A375 (cell line): ENCODE measurements around the gene PGPEP1. TPM values are rescaled to one million over a fixed set of nuclear protein-coding genes. Genes with fewer than 3 reads are reported as not detected.

ENCODE experiments used
- small RNA-seq: library from RNA; depleted of rRNA; stranded (forward); fragments of <200 nt; gene quantifications from one replicate; pipeline ENCODE3, GENCODE V24; 2014
- total RNA-seq: library from RNA; depleted of rRNA; stranded (reverse); fragments of >200 nt; shearing (Covaris generic); gene quantifications from 2 replicates; pipeline ENCODE4 v1.2.3, GENCODE V29; 2014; rRNA removed

Gene PGPEP1, protein sequence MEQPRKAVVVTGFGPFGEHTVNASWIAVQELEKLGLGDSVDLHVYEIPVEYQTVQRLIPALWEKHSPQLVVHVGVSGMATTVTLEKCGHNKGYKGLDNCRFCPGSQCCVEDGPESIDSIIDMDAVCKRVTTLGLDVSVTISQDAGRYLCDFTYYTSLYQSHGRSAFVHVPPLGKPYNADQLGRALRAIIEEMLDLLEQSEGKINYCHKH
- total RNA-seq = 14.8 and 15.8 TPM in 2 replicates

DNA sequence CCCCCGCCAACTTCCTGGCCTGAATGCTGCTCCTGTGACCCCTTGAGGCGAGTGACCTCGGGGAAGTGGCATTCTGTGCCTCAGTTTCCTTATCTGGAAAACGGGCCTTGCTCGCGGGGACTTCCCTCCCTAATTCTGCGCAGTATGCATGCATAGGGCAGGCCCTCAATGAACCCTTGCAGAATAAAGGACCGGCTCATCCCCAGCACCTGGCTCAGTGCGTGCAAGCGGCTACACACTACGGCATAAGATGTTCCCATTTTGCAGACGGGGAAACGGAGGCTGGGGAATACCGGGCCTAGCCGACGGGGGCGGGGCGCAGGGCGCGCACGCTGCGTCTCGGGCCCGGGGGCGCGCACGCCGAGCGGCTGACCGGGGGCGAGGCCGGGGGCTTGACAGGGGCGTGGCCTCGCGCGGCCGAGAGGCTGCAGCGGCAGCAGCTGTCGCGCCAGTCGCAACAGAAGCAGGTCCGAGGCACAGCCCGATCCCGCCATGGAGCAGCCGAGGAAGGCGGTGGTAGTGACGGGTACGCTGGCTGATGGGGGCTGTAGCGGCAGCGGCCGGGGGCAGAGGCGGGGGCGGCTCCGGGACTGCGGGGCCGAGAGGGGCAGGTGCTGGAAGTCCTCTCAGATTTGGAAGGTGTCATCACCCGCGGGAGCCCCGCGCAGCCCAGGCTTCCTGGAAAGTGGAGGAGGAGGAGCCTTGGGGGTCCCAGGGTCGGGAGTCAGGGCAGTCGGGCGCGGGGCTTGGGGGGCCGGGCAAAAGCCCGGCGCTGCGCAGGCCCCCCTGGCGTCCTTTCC is at the start of gene PGPEP1:
TSS of gene PGPEP1 (plus strand) at position 409 of the 800 bp plus-strand sequence. CDS start at position 493, 84 bp downstream.

DNA sequence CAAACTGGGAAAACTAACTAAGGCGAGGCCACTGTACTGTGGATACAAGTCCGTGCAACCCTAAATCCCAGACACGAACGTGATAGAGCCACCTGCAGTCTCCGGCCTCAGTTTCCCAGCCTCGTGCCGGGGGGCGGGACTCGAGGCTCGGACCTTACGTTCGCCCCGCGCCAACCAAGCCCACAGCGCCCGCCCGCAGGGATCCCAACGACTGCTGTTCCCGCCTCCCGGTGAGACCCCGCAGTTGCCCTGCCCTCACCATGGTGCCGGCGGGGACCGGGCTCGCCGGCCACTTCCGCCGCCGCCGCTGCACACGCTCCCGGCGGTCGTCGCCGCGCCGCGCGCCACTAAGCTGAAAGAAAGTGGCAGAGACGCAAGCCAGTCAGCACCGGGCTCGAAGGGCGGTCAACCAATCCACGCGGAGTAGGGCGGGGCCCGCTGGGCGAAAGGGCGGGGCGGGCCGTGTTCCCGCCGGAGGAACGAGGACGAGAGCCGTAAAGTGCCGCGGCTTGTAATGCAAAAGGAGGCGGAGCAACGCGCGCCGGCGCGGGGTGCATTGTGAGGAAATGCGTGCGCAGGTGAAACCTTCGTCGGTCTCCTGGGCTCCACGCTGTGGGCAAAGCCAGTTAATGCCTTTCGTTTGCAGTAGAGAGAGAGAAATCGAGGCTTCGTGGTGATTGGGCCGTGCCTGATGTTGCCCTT is 17.5 kb upstream of the PGPEP1 start, which contains the start of gene LSM4:
TSS of gene LSM4 (minus strand) at position 318 of the 702 bp plus-strand sequence. CDS start at position 262, 56 bp downstream.

DNA sequence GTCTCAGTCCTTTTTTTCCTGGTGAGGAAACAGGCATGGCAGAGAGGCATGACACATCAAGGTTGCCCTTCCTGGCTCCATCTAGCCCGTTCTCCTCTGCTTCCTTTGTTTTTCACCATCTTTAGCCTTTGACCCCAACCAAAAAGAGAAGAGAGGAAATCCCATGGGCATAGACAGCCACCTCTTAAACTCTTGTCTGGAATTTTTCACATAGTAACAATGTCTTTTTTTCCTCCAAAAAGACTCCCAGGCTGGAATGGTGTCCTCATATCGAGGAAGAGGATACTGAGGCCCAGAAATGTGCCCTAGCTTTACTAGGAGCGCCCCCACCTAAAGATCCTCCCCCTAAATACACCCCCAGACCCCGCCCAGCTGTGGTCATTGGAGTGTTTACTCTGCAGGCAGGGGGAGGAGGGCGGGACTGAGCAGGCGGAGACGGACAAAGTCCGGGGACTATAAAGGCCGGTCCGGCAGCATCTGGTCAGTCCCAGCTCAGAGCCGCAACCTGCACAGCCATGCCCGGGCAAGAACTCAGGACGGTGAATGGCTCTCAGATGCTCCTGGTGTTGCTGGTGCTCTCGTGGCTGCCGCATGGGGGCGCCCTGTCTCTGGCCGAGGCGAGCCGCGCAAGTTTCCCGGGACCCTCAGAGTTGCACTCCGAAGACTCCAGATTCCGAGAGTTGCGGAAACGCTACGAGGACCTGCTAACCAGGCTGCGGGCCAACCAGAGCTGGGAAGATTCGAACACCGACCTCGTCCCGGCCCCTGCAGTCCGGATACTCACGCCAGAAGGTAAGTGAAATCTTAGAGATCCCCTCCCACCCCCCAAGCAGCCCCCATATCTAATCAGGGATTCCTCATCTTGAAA is 45.5 kb downstream of the PGPEP1 start, which contains the start of gene GDF15:
TSS of gene GDF15 (plus strand) at position 484 of the 868 bp plus-strand sequence. CDS start at position 516, 32 bp downstream.

DNA sequence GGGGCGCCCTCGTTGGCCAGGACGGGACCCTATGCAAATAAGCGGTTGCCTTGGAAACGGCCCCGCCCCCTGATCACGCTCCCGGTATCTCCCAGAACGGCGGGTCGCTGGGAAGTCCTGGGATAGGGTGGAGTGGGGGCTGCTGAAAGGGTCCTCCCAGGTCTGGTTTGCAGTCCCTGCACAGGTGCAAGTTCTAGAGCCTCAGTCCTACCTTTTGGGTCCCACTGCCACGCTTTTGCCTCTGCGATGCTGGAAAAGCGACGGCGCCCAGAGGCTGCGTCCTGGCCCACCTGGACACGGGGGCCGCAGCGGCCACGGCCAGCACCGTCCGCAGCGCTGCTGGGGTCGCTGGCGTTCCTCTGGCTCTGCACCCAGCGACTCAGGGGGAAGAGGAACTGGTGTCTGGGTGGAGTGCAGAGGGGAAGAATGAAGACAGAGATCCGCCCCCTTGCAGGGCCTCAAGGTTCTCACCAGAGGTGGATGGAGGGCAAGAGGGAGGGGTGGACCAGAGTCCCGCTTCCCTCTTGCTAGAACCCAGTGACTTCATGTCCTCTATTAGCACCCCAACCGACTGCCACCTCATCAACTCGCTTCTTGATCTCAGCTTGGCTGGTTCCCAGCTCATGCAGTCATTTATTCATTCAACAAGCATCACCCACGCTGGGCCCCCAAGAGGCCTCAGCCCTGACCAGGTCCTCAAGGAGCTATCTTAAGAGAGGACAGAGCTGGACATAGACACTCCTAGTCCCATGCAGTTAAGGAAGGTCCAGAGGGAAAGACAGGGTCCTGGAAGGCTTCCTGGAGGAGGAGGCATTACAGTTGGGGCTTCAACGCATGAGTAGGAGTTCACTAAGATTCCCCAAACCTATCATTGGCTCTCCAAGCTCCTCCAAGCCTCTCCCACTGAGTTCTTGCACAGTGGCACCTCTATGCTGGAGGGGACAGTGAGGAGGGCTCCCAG is 57.1 kb downstream of the PGPEP1 start, which contains the start of gene LRRC25:
TSS of gene LRRC25 (minus strand) at position 381 of the 961 bp plus-strand sequence. CDS start 659 bp downstream, outside the sequence.

DNA sequence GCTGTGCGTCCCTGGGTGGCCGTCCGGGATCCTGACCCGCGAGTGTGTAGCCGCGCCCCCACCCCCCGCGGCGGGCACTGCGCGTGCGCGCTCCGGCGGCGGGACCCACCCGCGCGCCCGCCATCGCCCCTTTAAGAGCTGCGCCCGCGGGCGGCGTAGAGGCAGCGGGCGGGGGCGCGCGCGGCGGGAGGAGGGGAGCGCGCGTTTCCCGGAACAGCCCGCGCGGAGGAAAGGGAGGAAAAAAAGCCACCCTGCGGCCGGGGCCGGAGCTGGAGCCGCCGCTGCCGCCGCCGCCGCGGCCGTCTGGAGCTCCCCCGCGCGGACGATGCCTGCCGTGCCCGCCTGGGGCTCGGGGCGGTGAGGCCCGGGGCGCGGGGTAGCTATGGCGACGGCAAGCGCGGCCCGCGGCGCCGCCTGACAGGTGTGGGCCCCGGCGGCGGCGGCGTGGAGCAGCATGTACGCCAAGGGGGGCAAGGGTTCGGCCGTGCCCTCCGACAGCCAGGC is 78.8 kb downstream of the PGPEP1 start, which contains the start of gene SSBP4:
TSS of gene SSBP4 (plus strand) at position 204 of the 504 bp plus-strand sequence. CDS start at position 455, 251 bp downstream.

Small RNA genes within 50 kb of the gene (small RNA-seq; reads per million reads assigned to genes)
- gene MIR3189 (not detected), gene RN7SL513P (not detected)

Other genes with a start within 250 kb of the PGPEP1 start
- 3.5 and 5.5 TPM in 2 replicates for gene MAST3, start 242.8 kb upstream of the PGPEP1 start, total RNA-seq
- gene PIK3R2, start 187.4 kb upstream of the PGPEP1 start, total RNA-seq = 24.1 and 36.7 TPM in 2 replicates
- 26.7 and 37.5 TPM in 2 replicates for gene IFI30, start 166.8 kb upstream of the PGPEP1 start, total RNA-seq
- gene MPV17L2, start 147.4 kb upstream of the PGPEP1 start, total RNA-seq = 20.6 and 27.2 TPM in 2 replicates
- gene RAB3A, start 136.6 kb upstream of the PGPEP1 start, total RNA-seq = 2.9 and 4.9 TPM in 2 replicates
- 0.05 TPM in 1 of 2 replicates, not detected in the other for gene PDE4C, start 114.2 kb upstream of the PGPEP1 start, total RNA-seq
- 0.34 and 0.94 TPM in 2 replicates for gene IQCN, start 66.1 kb upstream of the PGPEP1 start, total RNA-seq
- gene JUND, start 59.0 kb upstream of the PGPEP1 start, total RNA-seq = 238 and 267 TPM in 2 replicates
- gene LSM4, start 17.5 kb upstream of the PGPEP1 start, total RNA-seq = 562 and 580 TPM in 2 replicates
- 32.1 and 48.4 TPM in 2 replicates for gene GDF15, start 45.6 kb downstream of the PGPEP1 start, total RNA-seq
- gene LRRC25, start 57.0 kb downstream of the PGPEP1 start, total RNA-seq = 0.15 TPM in 1 of 2 replicates, not detected in the other
- gene SSBP4, start 78.8 kb downstream of the PGPEP1 start, total RNA-seq = 135 and 183 TPM in 2 replicates
- gene ISYNA1, start 97.5 kb downstream of the PGPEP1 start, total RNA-seq = 26.3 and 35.8 TPM in 2 replicates
- 21.9 and 26.6 TPM in 2 replicates for gene ELL, start 181.5 kb downstream of the PGPEP1 start, total RNA-seq
- gene FKBP8, start 203.0 kb downstream of the PGPEP1 start, total RNA-seq = 270 and 281 TPM in 2 replicates
- 170 and 182 TPM in 2 replicates for gene KXD1, start 217.3 kb downstream of the PGPEP1 start, total RNA-seq
- gene UBA52, start 231.3 kb downstream of the PGPEP1 start, total RNA-seq = 1,318 and 1,387 TPM in 2 replicates
- 185 and 235 TPM in 2 replicates for gene REX1BD, start 248.2 kb downstream of the PGPEP1 start, total RNA-seq